CD4-positive, CD25-positive, alpha-beta regulatory T cell (primary cell): ENCODE results near the gene LRRC73. TPM values are rescaled to one million over a fixed set of nuclear protein-coding genes. Genes with fewer than 3 reads are reported as not detected.
"Not testable (repeated sequence)": the region's sequence is repeated elsewhere in the genome, so short reads cannot be mapped to it uniquely, and the experiment has no call there.

ENCODE experiments used
- ATAC-seq, 2 donors: fragments of 150-1000 bp; cut with Tn5 transposase; one replicate each; pipeline ENCODE4 v1.10.0; 2021; ENCODE audit warnings: low read depth in 2 of 2, moderate number of reproducible peaks in 2 of 2, moderate library complexity in 1 of 2
- DNase-seq, 3 donors: peaks; one replicate each; pipeline versions ENCODE4 v3.0.0 to v3.0.0-alpha.2; 2012 to 2022; ENCODE audit warnings: mixed read lengths in 1 of 3
- H3K27ac ChIP-seq: one replicate; pipeline ENCODE4 v1.7.0; 2013; ENCODE audit warnings: mild to moderate bottlenecking, low read length; ENCODE audit not compliant: insufficient read depth, poor library complexity, severe bottlenecking
- H3K27me3 ChIP-seq: one replicate; pipeline ENCODE4 v1.7.0; 2013; ENCODE audit warnings: low read length; ENCODE audit not compliant: control insufficient read depth, insufficient read depth
- H3K36me3 ChIP-seq: one replicate; pipeline ENCODE4 v1.7.0; 2013; ENCODE audit warnings: mild to moderate bottlenecking, low read length, moderate library complexity; ENCODE audit not compliant: control insufficient read depth, insufficient read depth
- H3K4me1 ChIP-seq: 2 replicates; pipeline ENCODE4 v1.7.0; 2013; ENCODE audit warnings: mild to moderate bottlenecking, low read length; ENCODE audit not compliant: insufficient read depth, control insufficient read depth, poor library complexity, severe bottlenecking
- H3K4me3 ChIP-seq: one replicate; pipeline ENCODE4 v1.7.0; 2013; ENCODE audit warnings: low read depth, mild to moderate bottlenecking, low read length, moderate library complexity
- H3K9me3 ChIP-seq, 2 experiments: 1 replicate in 1 of 2; 2 replicates in 1 of 2; pipeline ENCODE4 v1.7.0; 2013; ENCODE audit warnings: low read length in 2 of 2, mild to moderate bottlenecking in 1 of 2, moderate library complexity in 1 of 2; ENCODE audit not compliant: control insufficient read depth in 2 of 2
- H3K27ac Mint-ChIP-seq, 3 donors: one replicate each; pipeline ENCODE4 v1.8.0; 2020 to 2022; ENCODE audit warnings: mild to moderate bottlenecking in 3 of 3, mixed read lengths in 3 of 3, moderate library complexity in 2 of 3
- H3K27me3 Mint-ChIP-seq: one replicate; pipeline ENCODE4 v1.8.0; 2022; ENCODE audit warnings: mild to moderate bottlenecking, mixed read lengths
- H3K36me3 Mint-ChIP-seq: one replicate; pipeline ENCODE4 v1.8.0; 2020; ENCODE audit warnings: mixed read lengths
- H3K4me1 Mint-ChIP-seq, 4 donors: one replicate each; pipeline ENCODE4 v1.8.0; 2020 to 2022; ENCODE audit warnings: mixed read lengths in 4 of 4, mild to moderate bottlenecking in 1 of 4
- H3K4me3 Mint-ChIP-seq, 4 donors: one replicate each; pipeline ENCODE4 v1.8.0; 2020 to 2022; ENCODE audit warnings: mild to moderate bottlenecking in 4 of 4, mixed read lengths in 4 of 4, moderate library complexity in 3 of 4
- H3K9me3 Mint-ChIP-seq, 7 donors: one replicate each; pipeline ENCODE4 v1.8.0; 2020 to 2022; ENCODE audit warnings: mixed read lengths in 7 of 7, mild to moderate bottlenecking in 3 of 7, moderate library complexity in 2 of 7
- polyA plus RNA-seq, 4 donors: library from polyadenylated mRNA; unstranded; fragments of 300-500 nt; fragmentation: Illumina TruSeq; gene quantifications; one replicate each; pipeline ENCODE4 v1.2.3, GENCODE V29; 2021
- total RNA-seq: library from RNA; stranded (reverse); gene quantifications from one replicate; pipeline ENCODE4 v1.2.3, GENCODE V29; 2022

LRRC73 gene
- total and polyA plus RNA-seq, 5 donors from 2014 or later = 0.30 TPM; not detected in 4

DNA sequence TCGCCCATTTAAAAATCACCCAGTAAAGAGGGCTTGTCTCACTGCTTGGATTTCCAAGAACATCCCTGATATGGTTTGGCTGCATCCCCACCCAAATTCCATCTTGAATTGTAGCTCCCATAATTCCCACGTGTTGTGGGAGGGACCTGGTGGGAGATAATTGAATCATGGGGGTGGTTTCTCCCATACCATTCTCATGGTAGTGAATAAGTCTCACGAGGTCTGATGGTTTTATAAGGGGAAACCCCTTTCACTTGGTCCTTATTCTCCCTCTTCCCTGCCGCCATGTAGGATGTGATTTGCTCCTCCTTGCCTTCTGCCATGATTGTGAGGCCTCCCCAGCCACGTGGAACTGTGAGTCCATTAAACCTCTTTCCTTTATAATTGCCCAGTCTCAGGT lies 42.9 kb downstream of the LRRC73 start:
- DNase-seq, H3K9me3 Mint-ChIP-seq, H3K9me3 ChIP-seq, H3K4me1 Mint-ChIP-seq, H3K27ac ChIP-seq, H3K36me3 Mint-ChIP-seq, H3K4me3 ChIP-seq, H3K4me3 Mint-ChIP-seq, ATAC-seq, H3K36me3 ChIP-seq, H3K4me1 ChIP-seq, H3K27ac Mint-ChIP-seq: not testable (repeated sequence)
- peaks cover 26% of the 10 kb centered on the region for H3K27me3 Mint-ChIP-seq
- peaks cover 12% of the 10 kb centered on the region for H3K27me3 ChIP-seq

DNA sequence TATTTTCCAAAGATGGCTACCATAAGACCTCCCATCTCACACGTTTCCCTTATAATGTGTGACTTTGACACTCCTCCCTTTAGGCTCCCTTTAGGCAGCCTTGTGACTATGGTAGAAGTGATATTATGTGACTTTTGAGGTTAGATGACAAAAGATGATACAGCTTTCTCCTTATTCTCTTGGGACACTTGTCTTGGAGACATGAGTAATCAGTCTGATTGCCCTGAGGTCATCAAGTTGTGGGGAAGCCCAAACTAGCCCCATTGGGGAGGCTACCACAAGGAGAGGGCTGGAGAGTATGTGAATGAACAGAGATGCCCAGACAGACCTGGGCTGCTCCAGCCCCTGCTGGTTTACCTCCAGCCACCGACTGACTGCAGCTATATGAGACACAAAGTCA lies 44.2 kb downstream of the LRRC73 start:
- Histone ChIP-seq H3K9me3 (no peaks in the 10 kb centered on the region), H3K27me3 (peaks cover 13% of the 10 kb centered on the region), H3K4me3 (no peak overlapping the region), H3K36me3 (no peaks in the 10 kb centered on the region), H3K27ac (no peak overlapping the region), H3K4me1 (no peaks in the 10 kb centered on the region)
- DNase-seq (no peak), ATAC-seq (no peak)
- Mint-ChIP-seq H3K36me3 (no peaks in the 10 kb centered on the region), H3K4me1 (no peaks in the 10 kb centered on the region), H3K27me3 (peaks cover 25% of the 10 kb centered on the region), H3K9me3 (peaks cover 0 to 1% (median 0%) of the 10 kb centered on the region in 7 donors), H3K27ac (no peak overlapping the region), H3K4me3 (no peak overlapping the region)

DNA sequence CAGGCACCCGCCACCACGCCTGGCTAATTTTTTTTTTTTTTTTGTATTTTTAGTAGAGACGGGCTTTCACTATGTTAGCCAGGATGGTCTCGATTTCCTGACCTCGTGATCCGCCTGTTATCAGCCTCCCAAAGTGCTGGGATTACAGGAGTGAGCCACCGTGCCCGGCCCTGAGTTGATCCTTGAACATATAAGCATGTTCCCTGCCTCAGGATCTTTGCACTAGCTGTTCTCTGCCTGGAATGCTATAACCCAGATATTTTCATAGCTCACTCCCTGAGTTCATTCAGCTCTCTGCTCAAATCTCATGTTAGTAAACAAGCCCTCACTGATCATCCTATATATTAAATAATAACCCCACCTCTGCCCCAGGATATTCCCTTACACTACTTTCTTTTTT lies 45.8 kb downstream of the LRRC73 start:
- H3K4me1 ChIP-seq = no peaks in the 10 kb centered on the region
- no peak for ATAC-seq
- peaks cover 13% of the 10 kb centered on the region for H3K27me3 ChIP-seq
- no peak overlapping the region for H3K27ac ChIP-seq
- H3K4me3 ChIP-seq = no peak overlapping the region
- H3K9me3 ChIP-seq = no peaks in the 10 kb centered on the region
- H3K36me3 ChIP-seq = no peaks in the 10 kb centered on the region
- H3K36me3 Mint-ChIP-seq = no peaks in the 10 kb centered on the region
- H3K27me3 Mint-ChIP-seq = peaks cover 32% of the 10 kb centered on the region
- H3K4me3 Mint-ChIP-seq = peak overlapping the region in 1 of 4 donors; percentile 39
- peak overlapping the region in 1 of 3 donors; percentile 15 for H3K27ac Mint-ChIP-seq
- DNase-seq = no peak
- H3K4me1 Mint-ChIP-seq = no peaks in the 10 kb centered on the region
- no peaks in the 10 kb centered on the region for H3K9me3 Mint-ChIP-seq

DNA sequence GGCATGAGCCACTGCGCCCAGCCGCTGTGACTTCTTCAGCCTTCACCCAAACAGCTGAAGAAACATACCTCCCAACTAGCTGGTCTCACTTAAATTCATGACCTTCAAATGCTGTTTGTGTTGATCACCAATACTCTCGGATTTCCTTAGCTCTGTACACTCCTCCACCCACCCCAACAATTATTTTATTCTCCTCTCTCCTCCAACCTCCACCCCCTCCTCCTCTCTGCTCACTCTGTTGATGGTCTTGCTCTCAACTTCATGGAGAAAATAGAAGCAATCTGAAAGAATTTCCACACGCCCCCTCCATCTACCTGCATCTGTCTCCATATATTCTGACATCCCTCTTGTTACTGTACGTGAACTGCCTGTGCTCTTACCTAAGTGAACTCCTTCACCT lies 48.2 kb downstream of the LRRC73 start:
- H3K36me3 Mint-ChIP-seq = no peaks in the 10 kb centered on the region
- ATAC-seq (no peak), DNase-seq (no peak)
- H3K4me1 Mint-ChIP-seq = peaks cover 0 to under 1% (median 0%) of the 10 kb centered on the region in 4 donors
- H3K27me3 Mint-ChIP-seq = peaks cover 33% of the 10 kb centered on the region
- peak overlapping the region in 1 of 4 donors; percentile 2 for H3K4me3 Mint-ChIP-seq
- H3K4me3 ChIP-seq = no peak overlapping the region
- H3K36me3 ChIP-seq = no peaks in the 10 kb centered on the region
- H3K27ac Mint-ChIP-seq = no peak overlapping the region
- H3K4me1 ChIP-seq = no peaks in the 10 kb centered on the region
- H3K27ac ChIP-seq = no peak overlapping the region
- H3K27me3 ChIP-seq = peaks cover 8% of the 10 kb centered on the region
- H3K9me3 ChIP-seq = no peaks in the 10 kb centered on the region
- H3K9me3 Mint-ChIP-seq = no peaks in the 10 kb centered on the region

DNA sequence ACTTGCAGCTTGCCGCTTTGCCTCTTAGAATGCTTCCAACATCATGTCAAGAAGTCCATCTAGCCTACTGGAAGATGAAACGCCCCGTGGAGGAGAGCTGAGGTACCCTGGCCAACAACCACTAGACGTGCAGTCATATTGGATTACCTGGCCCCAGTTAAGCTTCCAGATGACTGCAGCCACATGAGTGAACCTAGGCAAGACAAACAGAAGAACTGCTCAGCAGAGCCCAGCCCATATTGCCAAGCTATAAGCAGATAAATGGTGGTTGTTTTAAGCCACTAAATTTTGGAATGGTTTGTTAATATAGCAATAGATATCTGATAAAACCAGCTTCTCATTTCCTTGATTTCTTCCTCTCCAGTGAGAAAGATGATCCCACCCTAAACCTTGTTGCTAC lies 50.1 kb downstream of the LRRC73 start:
- no peaks in the 10 kb centered on the region for H3K36me3 ChIP-seq
- H3K4me3 Mint-ChIP-seq = no peak overlapping the region
- no peak overlapping the region for H3K4me3 ChIP-seq
- H3K27ac ChIP-seq = no peak overlapping the region
- ATAC-seq = no peak
- DNase-seq = no peak
- no peaks in the 10 kb centered on the region for H3K36me3 Mint-ChIP-seq
- H3K4me1 Mint-ChIP-seq = peaks cover 0 to 11% (median 5%) of the 10 kb centered on the region in 4 donors
- peaks cover 29% of the 10 kb centered on the region for H3K27me3 Mint-ChIP-seq
- H3K9me3 Mint-ChIP-seq = peaks cover 0 to 2% (median 0%) of the 10 kb centered on the region in 7 donors
- H3K9me3 ChIP-seq = no peaks in the 10 kb centered on the region
- no peak overlapping the region for H3K27ac Mint-ChIP-seq
- peaks cover 8% of the 10 kb centered on the region for H3K27me3 ChIP-seq
- H3K4me1 ChIP-seq = peaks cover 7% of the 10 kb centered on the region

DNA sequence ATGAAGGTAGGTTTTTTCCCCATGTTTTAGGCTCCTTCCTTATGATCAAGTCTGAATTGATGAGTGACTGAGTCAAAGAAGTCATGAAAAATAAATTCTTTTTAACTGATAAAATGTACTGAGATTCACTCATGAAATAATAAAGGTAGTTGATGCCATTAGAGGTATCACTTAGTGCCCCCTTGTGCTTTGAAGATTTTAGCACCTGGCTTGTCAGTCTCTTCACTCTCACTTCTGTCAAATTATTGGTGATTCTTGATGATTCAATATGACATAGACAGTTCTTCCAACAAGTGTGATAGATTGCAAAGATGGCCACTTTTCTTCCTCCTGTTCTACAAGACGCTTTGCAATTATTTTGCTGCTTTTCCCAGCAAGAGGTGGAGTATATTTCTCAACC lies 50.6 kb downstream of the LRRC73 start:
- Mint-ChIP-seq H3K36me3 (no peaks in the 10 kb centered on the region), H3K9me3 (peaks cover 0 to 2% (median 0%) of the 10 kb centered on the region in 7 donors), H3K4me3 (no peak overlapping the region), H3K27ac (no peak overlapping the region), H3K27me3 (peaks cover 29% of the 10 kb centered on the region), H3K4me1 (peaks cover 0 to 11% (median 5%) of the 10 kb centered on the region in 4 donors)
- Histone ChIP-seq H3K4me1 (peaks cover 12% of the 10 kb centered on the region), H3K4me3 (no peak overlapping the region), H3K36me3 (no peaks in the 10 kb centered on the region), H3K27ac (no peak overlapping the region), H3K9me3 (no peaks in the 10 kb centered on the region), H3K27me3 (peaks cover 8% of the 10 kb centered on the region)
- peak in 1 of 3 donors; percentile 14 for DNase-seq
- ATAC-seq = no peak

DNA sequence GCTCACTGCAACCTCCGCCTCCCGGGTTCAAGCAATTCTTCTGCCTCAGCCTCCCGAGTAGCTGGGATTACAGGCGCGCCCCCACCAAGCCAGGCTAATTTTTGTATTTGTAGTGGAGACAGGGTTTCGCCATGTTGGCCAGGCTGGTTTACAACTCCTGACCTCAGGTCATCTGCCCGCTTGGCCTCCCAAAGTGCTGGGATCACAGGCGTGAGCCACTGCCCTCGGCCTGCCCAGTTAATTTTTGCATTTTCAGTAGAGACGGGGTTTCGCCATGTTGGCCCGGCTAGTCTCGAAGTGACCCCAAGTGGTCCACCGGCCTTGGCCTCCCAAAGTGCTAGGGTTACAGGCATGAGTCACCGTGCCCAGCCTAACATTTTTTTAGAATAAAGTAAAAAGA lies 52.0 kb downstream of the LRRC73 start:
- not testable (repeated sequence) for H3K27ac Mint-ChIP-seq, H3K27ac ChIP-seq, H3K4me3 ChIP-seq, H3K9me3 Mint-ChIP-seq, H3K27me3 ChIP-seq, H3K4me3 Mint-ChIP-seq, ATAC-seq, H3K36me3 ChIP-seq, H3K9me3 ChIP-seq, DNase-seq, H3K36me3 Mint-ChIP-seq
- H3K4me1 Mint-ChIP-seq = peaks cover 0 to 20% (median 5%) of the 10 kb centered on the region in 4 donors
- peaks cover 15% of the 10 kb centered on the region for H3K4me1 ChIP-seq
- H3K27me3 Mint-ChIP-seq = peaks cover 29% of the 10 kb centered on the region

DNA sequence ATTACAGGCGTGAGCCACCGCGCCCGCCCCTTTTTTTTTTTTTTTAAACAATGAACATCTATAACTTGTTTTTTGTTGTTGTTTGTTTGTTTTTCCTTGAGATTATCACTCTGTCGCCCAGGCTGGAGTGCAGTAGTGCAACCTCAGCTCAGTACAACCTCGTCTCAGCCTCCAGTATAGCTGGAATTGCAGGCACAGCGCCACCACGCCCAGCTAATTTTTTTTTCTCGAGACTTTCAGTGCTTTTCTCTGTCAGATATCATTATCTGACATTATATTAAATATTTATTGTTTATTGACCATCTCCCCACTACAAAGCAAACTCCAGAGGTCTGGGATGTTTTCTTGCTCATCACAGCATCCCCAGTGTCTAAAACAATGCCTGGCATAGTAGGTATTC lies 52.5 kb downstream of the LRRC73 start:
- Histone ChIP-seq H3K4me3 (no peak overlapping the region), H3K27me3 (peaks cover 5% of the 10 kb centered on the region), H3K9me3 (no peaks in the 10 kb centered on the region), H3K4me1 (peaks cover 15% of the 10 kb centered on the region), H3K36me3 (no peaks in the 10 kb centered on the region), H3K27ac (no peak overlapping the region)
- no peak overlapping the region for H3K4me3 Mint-ChIP-seq
- H3K4me1 Mint-ChIP-seq = peaks cover 0 to 20% (median 7%) of the 10 kb centered on the region in 4 donors
- ATAC-seq = no peak
- peaks cover 29% of the 10 kb centered on the region for H3K27me3 Mint-ChIP-seq
- H3K9me3 Mint-ChIP-seq = peaks cover 0 to 2% (median 0%) of the 10 kb centered on the region in 7 donors
- H3K27ac Mint-ChIP-seq = no peak overlapping the region
- no peak for DNase-seq
- H3K36me3 Mint-ChIP-seq = no peaks in the 10 kb centered on the region
